IPS-18c (cell line): ENCODE measurements around the gene WASF2.
"Not testable (repeated sequence)": the region's sequence is repeated elsewhere in the genome, so short reads cannot be mapped to it uniquely, and the experiment has no call there.

Experiments used
- H3K4me3 ChIP-seq: 2 replicates; pipeline ENCODE4 v1.7.0; 2013; ENCODE audit warnings: low read depth, mild to moderate bottlenecking, low read length, moderate library complexity; ENCODE audit not compliant: insufficient read depth
- H3K9me3 ChIP-seq: one replicate; pipeline ENCODE4 v1.6.1; 2013; ENCODE audit warnings: mild to moderate bottlenecking, low read length, moderate library complexity; ENCODE audit not compliant: control insufficient read depth, insufficient read depth

Gene WASF2

GRCh38 chr1:27507960-27508665, 18.1 kb upstream of the WASF2 start:
- H3K4me3 ChIP-seq = no peak overlapping the region
- H3K9me3 ChIP-seq = no peaks in the 10 kb centered on the region

- no peak overlapping the region for H3K4me3 ChIP-seq
- no peaks in the 10 kb centered on the region for H3K9me3 ChIP-seq
Measured at GRCh38 chr1:27506703-27507102, 16.7 kb upstream of the WASF2 start.

- Histone ChIP-seq H3K4me3 (no peak overlapping the region), H3K9me3 (no peaks in the 10 kb centered on the region)
Measured at GRCh38 chr1:27505420-27505680, 15.4 kb upstream of the WASF2 start.

- no peak overlapping the region for H3K4me3 ChIP-seq
Measured at GRCh38 chr1:27504588-27505419, 14.8 kb upstream of the WASF2 start.

GRCh38 chr1:27503844-27504587, 14.0 kb upstream of the WASF2 start:
- H3K4me3 ChIP-seq = no peak overlapping the region
- peaks cover 2% of the 10 kb centered on the region for H3K9me3 ChIP-seq

More at GRCh38 chr1:27504588-27505419, 14.8 kb upstream of the WASF2 start:
- H3K9me3 ChIP-seq = peaks cover 2% of the 10 kb centered on the region

GRCh38 chr1:27503033-27503432, 13.1 kb upstream of the WASF2 start:
- Histone ChIP-seq H3K9me3 (peaks cover 5% of the 10 kb centered on the region), H3K4me3 (no peak overlapping the region)

- H3K4me3 ChIP-seq, H3K9me3 ChIP-seq: not testable (repeated sequence)
Measured at GRCh38 chr1:27501159-27501558, 11.2 kb upstream of the WASF2 start.

GRCh38 chr1:27499142-27499541, 9.2 kb upstream of the WASF2 start:
- Histone ChIP-seq H3K4me3 (no peak overlapping the region), H3K9me3 (peaks cover 5% of the 10 kb centered on the region)

- H3K9me3 ChIP-seq = peaks cover 5% of the 10 kb centered on the region
- peak overlapping the region; percentile 17 for H3K4me3 ChIP-seq
Measured at GRCh38 chr1:27496604-27497155, 6.7 kb upstream of the WASF2 start.

- no peaks in the 10 kb centered on the region for H3K9me3 ChIP-seq
- H3K4me3 ChIP-seq = no peak overlapping the region
Measured at GRCh38 chr1:27492796-27493195, 2.8 kb upstream of the WASF2 start.

- no peak overlapping the region for H3K4me3 ChIP-seq
- no peaks in the 10 kb centered on the region for H3K9me3 ChIP-seq
Measured at GRCh38 chr1:27491748-27492700, 2.1 kb upstream of the WASF2 start.

GRCh38 chr1:27489501-27489972, 430 bp downstream of the WASF2 start:
- no peaks in the 10 kb centered on the region for H3K9me3 ChIP-seq
- peak overlapping the region; percentile 99 for H3K4me3 ChIP-seq

GRCh38 chr1:27487966-27488884, 1.7 kb downstream of the WASF2 start:
- peak overlapping the region; percentile 4; the same call in 1 of the 2 replicates for H3K4me3 ChIP-seq

GRCh38 chr1:27485363-27485762, 4.6 kb downstream of the WASF2 start:
- Histone ChIP-seq H3K4me3 (no peak overlapping the region), H3K9me3 (no peaks in the 10 kb centered on the region)

More at GRCh38 chr1:27487966-27488884, 1.7 kb downstream of the WASF2 start:
- no peaks in the 10 kb centered on the region for H3K9me3 ChIP-seq

GRCh38 chr1:27483659-27484058, 6.3 kb downstream of the WASF2 start:
- Histone ChIP-seq H3K4me3 (no peak overlapping the region), H3K9me3 (no peaks in the 10 kb centered on the region)
